Liver (tissue), 9 donors: ENCODE measurements around the gene CCM2L. TPM values are rescaled to one million over a fixed set of nuclear protein-coding genes. Genes with fewer than 3 reads are reported as not detected.

Source experiments
- DNase-seq: peaks from one replicate; pipeline ENCODE4 v3.0.0-alpha.2; 2017; ENCODE audit warnings: low spot score
- H3K27ac ChIP-seq, 2 donors: one replicate each; pipeline ENCODE4 v1.7.0; 2013; ENCODE audit warnings: inconsistent platforms in 2 of 2, low read length in 2 of 2, control low read depth in 1 of 2, low read depth in 1 of 2, mild to moderate bottlenecking in 1 of 2
- H3K27me3 ChIP-seq, 4 donors: one replicate each; pipeline versions ENCODE4 v1.6.1 to v1.7.0; 2013; ENCODE audit warnings: low read length in 3 of 4, inconsistent platforms in 1 of 4, mild to moderate bottlenecking in 1 of 4, moderate library complexity in 1 of 4; ENCODE audit not compliant: control insufficient read depth in 4 of 4, insufficient read depth in 4 of 4
- H3K36me3 ChIP-seq, 4 donors: one replicate each; pipeline versions ENCODE4 v1.6.1 to v1.7.0; 2013; ENCODE audit warnings: low read length in 3 of 4, mild to moderate bottlenecking in 3 of 4, low read depth in 1 of 4, moderate library complexity in 1 of 4; ENCODE audit not compliant: control insufficient read depth in 4 of 4, insufficient read depth in 3 of 4
- H3K4me1 ChIP-seq, 4 donors: one replicate each; pipeline versions ENCODE4 v1.6.1 to v1.7.0; 2013; ENCODE audit warnings: low read length in 3 of 4, mild to moderate bottlenecking in 3 of 4, moderate library complexity in 1 of 4; ENCODE audit not compliant: control insufficient read depth in 4 of 4, insufficient read depth in 4 of 4
- H3K4me3 ChIP-seq, 3 donors: one replicate each; pipeline versions ENCODE4 v1.6.1 to v1.7.0; 2013; ENCODE audit warnings: low read length in 3 of 3, control low read depth in 1 of 3, low read depth in 1 of 3, mild to moderate bottlenecking in 1 of 3
- H3K9ac ChIP-seq, 2 donors: one replicate each; pipeline ENCODE4 v1.7.0; 2013; ENCODE audit warnings: low read length in 2 of 2, mild to moderate bottlenecking in 2 of 2, moderate library complexity in 2 of 2, control low read depth in 1 of 2, low read depth in 1 of 2
- H3K9me3 ChIP-seq, 4 donors: one replicate each; pipeline versions ENCODE4 v1.6.1 to v1.7.0; 2013; ENCODE audit warnings: low read length in 3 of 4; ENCODE audit not compliant: control insufficient read depth in 4 of 4
- EGR1 ChIP-seq, 2 donors: IDR thresholded peaks; 2 replicates each; pipeline ENCODE4 v1.6.1; 2016 to 2018; ENCODE audit warnings: antibody characterized with exemption in 2 of 2, low read depth in 2 of 2
- FOXA1 ChIP-seq: IDR thresholded peaks from 2 replicates; pipeline ENCODE4 v1.6.1; 2016; ENCODE audit warnings: antibody characterized with exemption
- FOXA2 ChIP-seq: IDR thresholded peaks from 2 replicates; pipeline ENCODE4 v1.6.1; 2016; ENCODE audit warnings: antibody characterized with exemption
- GABPA ChIP-seq, 2 donors: IDR thresholded peaks in 1 of 2; conservative IDR thresholded peaks in 1 of 2; 2 replicates each; pipeline ENCODE4 v1.6.1; 2016; ENCODE audit warnings: antibody characterized with exemption in 2 of 2, mild to moderate bottlenecking in 1 of 2, moderate library complexity in 1 of 2
- HNF4A ChIP-seq, 2 donors: conservative IDR thresholded peaks; 2 replicates each; pipeline ENCODE4 v1.6.1; 2016; ENCODE audit warnings: antibody characterized with exemption in 2 of 2, mild to moderate bottlenecking in 2 of 2
- HNF4G ChIP-seq: IDR thresholded peaks from 2 replicates; pipeline ENCODE4 v1.6.1; 2016; ENCODE audit warnings: antibody characterized with exemption
- JUND ChIP-seq, 2 donors: IDR thresholded peaks; 2 replicates each; pipeline ENCODE4 v1.6.1; 2016; ENCODE audit warnings: antibody characterized with exemption in 2 of 2
- NR2F2 ChIP-seq: IDR thresholded peaks from 2 replicates; pipeline ENCODE4 v1.6.1; 2016; ENCODE audit warnings: antibody characterized with exemption
- RAD21 ChIP-seq, 2 donors: IDR thresholded peaks; 2 replicates each; pipeline ENCODE4 v1.6.1; 2016; ENCODE audit warnings: antibody characterized with exemption in 2 of 2, mild to moderate bottlenecking in 2 of 2
- RXRA ChIP-seq, 2 donors: IDR thresholded peaks; 2 replicates each; pipeline ENCODE4 v1.6.1; 2017 to 2018; ENCODE audit warnings: antibody characterized with exemption in 2 of 2, mild to moderate bottlenecking in 1 of 2
- SP1 ChIP-seq: IDR thresholded peaks from 2 replicates; pipeline ENCODE4 v1.6.1; 2018; ENCODE audit warnings: antibody characterized with exemption, mild to moderate bottlenecking
- TAF1 ChIP-seq: conservative IDR thresholded peaks from 2 replicates; pipeline ENCODE4 v1.6.1; 2016; ENCODE audit warnings: antibody characterized with exemption, mild to moderate bottlenecking
- YY1 ChIP-seq: IDR thresholded peaks from 2 replicates; pipeline ENCODE4 v1.6.1; 2016; ENCODE audit warnings: antibody characterized with exemption, mild to moderate bottlenecking
- WGBS: extraction: QIAGEN DNeasy Blood & Tissue Kit; methylation state at CpG from one replicate; pipeline ENCODE4 v1.1.7; 2013; 5-methylcytosine and 5-hydroxymethylcytosine counted together
- polyA plus RNA-seq, 2 donors: library from polyadenylated mRNA; stranded (reverse) in 1 of 2; unstranded in 1 of 2; fragments of 200-250 nt in 1 of 2; fragments of >200 nt in 1 of 2; fragmentation: Nextera tagmentation in 1 of 2; extraction: Ambion mirVana in 1 of 2; gene quantifications; one replicate each; pipeline versions ENCODE4 v1.2.1 to v1.2.3, GENCODE V29; 2013 to 2015
- total RNA-seq, 2 donors: library from RNA; depleted of rRNA; stranded (reverse); fragments of >200 nt; gene quantifications; one replicate each; pipeline ENCODE4 v1.2.3, GENCODE V29; 2014
- TF ChIP-seq, protein P1 (sequence below): fragments of 150-350 bp; IDR thresholded peaks from 2 replicates; pipeline ENCODE4 v1.5.1; 2017; ENCODE audit warnings: improper control_type of control experiment, low read depth, low read length; ENCODE audit not compliant: missing input control
- TF ChIP-seq, protein P2 (sequence below): IDR thresholded peaks from 2 replicates; pipeline ENCODE4 v1.6.1; 2016; ENCODE audit warnings: antibody characterized with exemption, mild to moderate bottlenecking
- TF ChIP-seq, protein P3 (sequence below): IDR thresholded peaks from 2 replicates; pipeline ENCODE4 v1.6.1; 2016; ENCODE audit warnings: antibody characterized with exemption
- donor health status: healthy.
- donor health status: healthy.
- donor health status: healthy.
- donor health status: healthy.
- donor health status: healthy.

CCM2L gene
- total and polyA plus RNA-seq, 4 donors, result 0.31 to 2.1 (median 1.2) TPM

- H3K27me3 ChIP-seq, result peaks cover 0 to 4% (median 2%) of the 10 kb centered on the region in 4 donors
- 92% methylated on average over 4 of the region's 4 CpGs for WGBS
- H3K9me3 ChIP-seq, result peaks cover 0 to 2% (median 0%) of the 10 kb centered on the region in 4 donors
- H3K36me3 ChIP-seq, result no peaks in the 10 kb centered on the region
- TF ChIP-seq YY1 (no peak), SP1 (no peak), FOXA2 (no peak), JUND (IDR thresholded peaks at IDR 0.05) (no peak), HNF4G (no peak), GABPA (IDR thresholded peaks at IDR 0.05 in 1 of 2, conservative IDR thresholded peaks at IDR 0.05 in 1 of 2) (no peak), HNF4A (conservative IDR thresholded peaks at IDR 0.05) (no peak)
- TF ChIP-seq, protein P1, sequence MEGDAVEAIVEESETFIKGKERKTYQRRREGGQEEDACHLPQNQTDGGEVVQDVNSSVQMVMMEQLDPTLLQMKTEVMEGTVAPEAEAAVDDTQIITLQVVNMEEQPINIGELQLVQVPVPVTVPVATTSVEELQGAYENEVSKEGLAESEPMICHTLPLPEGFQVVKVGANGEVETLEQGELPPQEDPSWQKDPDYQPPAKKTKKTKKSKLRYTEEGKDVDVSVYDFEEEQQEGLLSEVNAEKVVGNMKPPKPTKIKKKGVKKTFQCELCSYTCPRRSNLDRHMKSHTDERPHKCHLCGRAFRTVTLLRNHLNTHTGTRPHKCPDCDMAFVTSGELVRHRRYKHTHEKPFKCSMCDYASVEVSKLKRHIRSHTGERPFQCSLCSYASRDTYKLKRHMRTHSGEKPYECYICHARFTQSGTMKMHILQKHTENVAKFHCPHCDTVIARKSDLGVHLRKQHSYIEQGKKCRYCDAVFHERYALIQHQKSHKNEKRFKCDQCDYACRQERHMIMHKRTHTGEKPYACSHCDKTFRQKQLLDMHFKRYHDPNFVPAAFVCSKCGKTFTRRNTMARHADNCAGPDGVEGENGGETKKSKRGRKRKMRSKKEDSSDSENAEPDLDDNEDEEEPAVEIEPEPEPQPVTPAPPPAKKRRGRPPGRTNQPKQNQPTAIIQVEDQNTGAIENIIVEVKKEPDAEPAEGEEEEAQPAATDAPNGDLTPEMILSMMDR, result no peak
- TF ChIP-seq, protein P2, sequence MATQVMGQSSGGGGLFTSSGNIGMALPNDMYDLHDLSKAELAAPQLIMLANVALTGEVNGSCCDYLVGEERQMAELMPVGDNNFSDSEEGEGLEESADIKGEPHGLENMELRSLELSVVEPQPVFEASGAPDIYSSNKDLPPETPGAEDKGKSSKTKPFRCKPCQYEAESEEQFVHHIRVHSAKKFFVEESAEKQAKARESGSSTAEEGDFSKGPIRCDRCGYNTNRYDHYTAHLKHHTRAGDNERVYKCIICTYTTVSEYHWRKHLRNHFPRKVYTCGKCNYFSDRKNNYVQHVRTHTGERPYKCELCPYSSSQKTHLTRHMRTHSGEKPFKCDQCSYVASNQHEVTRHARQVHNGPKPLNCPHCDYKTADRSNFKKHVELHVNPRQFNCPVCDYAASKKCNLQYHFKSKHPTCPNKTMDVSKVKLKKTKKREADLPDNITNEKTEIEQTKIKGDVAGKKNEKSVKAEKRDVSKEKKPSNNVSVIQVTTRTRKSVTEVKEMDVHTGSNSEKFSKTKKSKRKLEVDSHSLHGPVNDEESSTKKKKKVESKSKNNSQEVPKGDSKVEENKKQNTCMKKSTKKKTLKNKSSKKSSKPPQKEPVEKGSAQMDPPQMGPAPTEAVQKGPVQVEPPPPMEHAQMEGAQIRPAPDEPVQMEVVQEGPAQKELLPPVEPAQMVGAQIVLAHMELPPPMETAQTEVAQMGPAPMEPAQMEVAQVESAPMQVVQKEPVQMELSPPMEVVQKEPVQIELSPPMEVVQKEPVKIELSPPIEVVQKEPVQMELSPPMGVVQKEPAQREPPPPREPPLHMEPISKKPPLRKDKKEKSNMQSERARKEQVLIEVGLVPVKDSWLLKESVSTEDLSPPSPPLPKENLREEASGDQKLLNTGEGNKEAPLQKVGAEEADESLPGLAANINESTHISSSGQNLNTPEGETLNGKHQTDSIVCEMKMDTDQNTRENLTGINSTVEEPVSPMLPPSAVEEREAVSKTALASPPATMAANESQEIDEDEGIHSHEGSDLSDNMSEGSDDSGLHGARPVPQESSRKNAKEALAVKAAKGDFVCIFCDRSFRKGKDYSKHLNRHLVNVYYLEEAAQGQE, result no peak
- H3K4me1 ChIP-seq, result no peaks in the 10 kb centered on the region
- DNase-seq, result no peak
- no peak overlapping the region for H3K4me3 ChIP-seq
- no peak overlapping the region for H3K27ac ChIP-seq
- no peak overlapping the region for H3K9ac ChIP-seq
Observed at GRCh38 chr20:31977080-31977479, 33.2 kb upstream of the CCM2L start.

- 68% methylated on average over 6 of the region's 6 CpGs for WGBS
- Histone ChIP-seq H3K4me1 (no peaks in the 10 kb centered on the region), H3K27ac (no peak overlapping the region), H3K4me3 (no peak overlapping the region), H3K9ac (no peak overlapping the region), H3K27me3 (peaks cover 0 to 4% (median 1%) of the 10 kb centered on the region in 4 donors), H3K36me3 (no peaks in the 10 kb centered on the region), H3K9me3 (peaks cover 0 to 2% (median 0%) of the 10 kb centered on the region in 4 donors)
- DNase-seq, result no peak
- TF ChIP-seq RAD21 (IDR thresholded peaks at IDR 0.05), result no peak
- no peak for TF ChIP-seq FOXA2
- no peak for TF ChIP-seq JUND (IDR thresholded peaks at IDR 0.05)
- no peak for TF ChIP-seq HNF4A (conservative IDR thresholded peaks at IDR 0.05)
- no peak for TF ChIP-seq SP1
- no peak for TF ChIP-seq EGR1 (IDR thresholded peaks at IDR 0.05; ENCODE audit: low read depth in 2 of 2)
- TF ChIP-seq HNF4G, result no peak
- no peak for TF ChIP-seq TAF1
- no peak for TF ChIP-seq NR2F2
- no peak for TF ChIP-seq RXRA (IDR thresholded peaks at IDR 0.05)
- no peak for TF ChIP-seq YY1
- no peak for TF ChIP-seq GABPA (IDR thresholded peaks at IDR 0.05 in 1 of 2, conservative IDR thresholded peaks at IDR 0.05 in 1 of 2)
- TF ChIP-seq, protein P3, sequence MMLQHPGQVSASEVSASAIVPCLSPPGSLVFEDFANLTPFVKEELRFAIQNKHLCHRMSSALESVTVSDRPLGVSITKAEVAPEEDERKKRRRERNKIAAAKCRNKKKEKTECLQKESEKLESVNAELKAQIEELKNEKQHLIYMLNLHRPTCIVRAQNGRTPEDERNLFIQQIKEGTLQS, result no peak
- TF ChIP-seq, protein P2, result no peak
- TF ChIP-seq FOXA1, result no peak
Observed at GRCh38 chr20:31979713-31980426, 30.4 kb upstream of the CCM2L start.
